Calu3 (cell line): ENCODE measurements around the gene PINK1. TPM values are rescaled to one million over a fixed set of nuclear protein-coding genes. Genes with fewer than 3 reads are reported as not detected.

Source experiments
- BruUV-seq: library from RNA; stranded (reverse); fragments of 400-500 nt; replicated peaks from 2 replicates; lab custom pipeline; 2021; lab: Mats Ljungman, UMichigan
- CTCF ChIA-PET: fragments of 300-600 bp; sonication (Branson Sonifier 250); formaldehyde crosslinking; loops from one replicate; lab custom pipeline; 2022; ENCODE audit warnings: antibody characterized with exemption; lab: Charles Lee
- DNase-seq: peaks from one replicate; pipeline ENCODE4 v3.0.0; 2022
- H3K27ac Mint-ChIP-seq: one replicate; pipeline ENCODE4 v1.8.0; 2022; ENCODE audit warnings: mixed read lengths; ENCODE audit not compliant: unreplicated experiment
- H3K27me3 Mint-ChIP-seq: one replicate; pipeline ENCODE4 v1.8.0; 2022; ENCODE audit warnings: mixed read lengths; ENCODE audit not compliant: unreplicated experiment
- H3K36me3 Mint-ChIP-seq: one replicate; pipeline ENCODE4 v1.8.0; 2022; ENCODE audit warnings: mild to moderate bottlenecking, moderate library complexity, mixed read lengths; ENCODE audit not compliant: insufficient read depth, unreplicated experiment
- H3K4me1 Mint-ChIP-seq: one replicate; pipeline ENCODE4 v1.8.0; 2022; ENCODE audit warnings: mild to moderate bottlenecking, low read depth, mixed read lengths; ENCODE audit not compliant: unreplicated experiment
- H3K4me3 Mint-ChIP-seq: one replicate; pipeline ENCODE4 v1.8.0; 2022; ENCODE audit warnings: mild to moderate bottlenecking, low read depth, moderate library complexity, mixed read lengths; ENCODE audit not compliant: unreplicated experiment
- H3K9me3 Mint-ChIP-seq: one replicate; pipeline ENCODE4 v1.8.0; 2022; ENCODE audit warnings: low read depth, mixed read lengths; ENCODE audit not compliant: unreplicated experiment
- intact Hi-C: fragments of 100-400 bp; cut with micrococcal nuclease; formaldehyde crosslinking; loops from one replicate; pipeline ENCODE4 v1.10.0; 2022; ENCODE audit not compliant: unreplicated experiment
- total RNA-seq: library from RNA; stranded (reverse); gene quantifications from 2 replicates; pipeline ENCODE4 v1.2.3, GENCODE V29; 2022
- TF ChIP-seq, protein P1 (sequence below): fragments of 200-600 bp; IDR thresholded peaks from one replicate; pipeline ENCODE4 v1.8.0; 2022; ENCODE audit warnings: antibody characterized with exemption; ENCODE audit not compliant: unreplicated experiment

The PINK1 gene
- total RNA-seq, 1 experiment from 2014 or later: 11.2 TPM

DNA sequence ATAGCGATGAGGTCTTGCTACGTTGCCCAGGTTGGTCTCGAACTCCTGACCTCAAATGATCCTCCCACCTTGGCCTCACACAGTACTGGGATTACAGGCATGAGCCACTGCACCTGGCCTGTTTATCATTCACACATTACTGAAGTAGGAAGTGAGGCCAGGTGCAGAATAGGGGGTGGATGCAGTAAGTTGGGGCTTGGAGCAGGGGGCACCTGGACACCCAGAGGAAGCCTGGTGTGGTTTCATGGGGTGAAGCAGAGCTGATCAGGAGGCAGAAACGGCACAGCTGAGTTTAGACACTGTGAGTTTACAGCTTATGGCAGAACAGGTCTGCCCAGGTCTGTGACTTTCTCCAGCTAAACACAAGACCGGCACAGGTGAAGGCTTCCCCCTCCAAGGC is 39.5 kb upstream of the PINK1 start:
- CTCF ChIA-PET: interaction anchor here (1.0 kb wide), 1 partner anchor 480 kb away, joined by 4 read pairs; no protein-coding TSS in a partner anchor
- no peak for DNase-seq
- intact Hi-C loops: no loop called here
- Mint-ChIP-seq H3K9me3 (peaks cover 2% of the 10 kb centered on the region), H3K4me1 (peaks cover 10% of the 10 kb centered on the region), H3K4me3 (no peak overlapping the region), H3K27ac (no peak overlapping the region), H3K27me3 (no peaks in the 10 kb centered on the region), H3K36me3 (peaks cover 4% of the 10 kb centered on the region)
- TF ChIP-seq, protein P1, sequence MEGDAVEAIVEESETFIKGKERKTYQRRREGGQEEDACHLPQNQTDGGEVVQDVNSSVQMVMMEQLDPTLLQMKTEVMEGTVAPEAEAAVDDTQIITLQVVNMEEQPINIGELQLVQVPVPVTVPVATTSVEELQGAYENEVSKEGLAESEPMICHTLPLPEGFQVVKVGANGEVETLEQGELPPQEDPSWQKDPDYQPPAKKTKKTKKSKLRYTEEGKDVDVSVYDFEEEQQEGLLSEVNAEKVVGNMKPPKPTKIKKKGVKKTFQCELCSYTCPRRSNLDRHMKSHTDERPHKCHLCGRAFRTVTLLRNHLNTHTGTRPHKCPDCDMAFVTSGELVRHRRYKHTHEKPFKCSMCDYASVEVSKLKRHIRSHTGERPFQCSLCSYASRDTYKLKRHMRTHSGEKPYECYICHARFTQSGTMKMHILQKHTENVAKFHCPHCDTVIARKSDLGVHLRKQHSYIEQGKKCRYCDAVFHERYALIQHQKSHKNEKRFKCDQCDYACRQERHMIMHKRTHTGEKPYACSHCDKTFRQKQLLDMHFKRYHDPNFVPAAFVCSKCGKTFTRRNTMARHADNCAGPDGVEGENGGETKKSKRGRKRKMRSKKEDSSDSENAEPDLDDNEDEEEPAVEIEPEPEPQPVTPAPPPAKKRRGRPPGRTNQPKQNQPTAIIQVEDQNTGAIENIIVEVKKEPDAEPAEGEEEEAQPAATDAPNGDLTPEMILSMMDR: no peak
- no TSS peak for BruUV-seq

DNA sequence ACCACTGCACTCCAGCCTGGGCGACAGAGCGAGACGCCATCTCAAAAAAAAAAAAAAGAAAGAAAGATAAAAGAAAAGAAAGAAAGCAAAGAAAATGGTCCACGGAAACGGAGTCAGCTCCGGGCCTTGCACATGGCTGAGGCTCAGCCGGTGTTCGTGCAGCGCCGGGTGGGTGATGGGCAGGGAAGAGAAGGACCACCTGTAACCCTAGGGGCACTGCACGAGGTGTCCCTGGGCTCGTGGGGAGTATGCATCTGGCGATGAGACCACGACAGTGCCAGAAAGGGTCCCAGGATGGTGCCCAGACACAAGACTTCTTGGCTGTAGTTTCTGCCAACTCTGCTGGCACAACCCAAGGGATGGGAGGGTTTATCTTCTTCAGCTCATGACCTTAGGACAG is 38.5 kb upstream of the PINK1 start:
- H3K4me3 Mint-ChIP-seq: no peak overlapping the region
- CTCF ChIA-PET: no interaction called here
- H3K9me3 Mint-ChIP-seq: peaks cover 4% of the 10 kb centered on the region
- intact Hi-C loops: no loop called here
- no peak overlapping the region for H3K27ac Mint-ChIP-seq
- peaks cover 10% of the 10 kb centered on the region for H3K4me1 Mint-ChIP-seq
- DNase-seq: no peak
- H3K27me3 Mint-ChIP-seq: no peaks in the 10 kb centered on the region
- TF ChIP-seq, protein P1: no peak
- no peaks in the 10 kb centered on the region for H3K36me3 Mint-ChIP-seq
- BruUV-seq: no TSS peak

DNA sequence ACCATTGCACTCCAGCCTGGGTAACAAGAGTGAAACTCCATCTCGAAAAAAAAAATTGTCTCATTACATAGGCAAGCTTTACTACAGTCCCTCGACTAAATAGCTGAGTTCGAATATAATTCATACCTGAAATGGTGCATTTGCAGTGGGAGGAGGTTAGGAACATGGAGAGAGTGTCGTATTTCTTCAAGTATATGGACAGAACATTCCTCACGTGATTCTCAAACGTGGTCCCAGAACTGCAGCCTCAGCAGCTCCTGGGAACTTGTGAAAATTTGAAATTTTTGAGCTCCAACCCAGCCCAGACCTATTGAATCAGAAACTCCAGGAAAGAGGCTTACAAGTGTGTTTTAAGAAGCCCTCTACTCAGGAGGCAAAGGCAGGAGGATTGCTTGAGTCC is 37.2 kb upstream of the PINK1 start:
- no peak overlapping the region for H3K4me3 Mint-ChIP-seq
- TF ChIP-seq, protein P1: no peak
- intact Hi-C loops: no loop called here
- no peaks in the 10 kb centered on the region for H3K36me3 Mint-ChIP-seq
- BruUV-seq: no TSS peak
- CTCF ChIA-PET: no interaction called here
- H3K27me3 Mint-ChIP-seq: no peaks in the 10 kb centered on the region
- peaks cover 4% of the 10 kb centered on the region for H3K9me3 Mint-ChIP-seq
- peaks cover 14% of the 10 kb centered on the region for H3K4me1 Mint-ChIP-seq
- no peak overlapping the region for H3K27ac Mint-ChIP-seq
- DNase-seq: no peak

DNA sequence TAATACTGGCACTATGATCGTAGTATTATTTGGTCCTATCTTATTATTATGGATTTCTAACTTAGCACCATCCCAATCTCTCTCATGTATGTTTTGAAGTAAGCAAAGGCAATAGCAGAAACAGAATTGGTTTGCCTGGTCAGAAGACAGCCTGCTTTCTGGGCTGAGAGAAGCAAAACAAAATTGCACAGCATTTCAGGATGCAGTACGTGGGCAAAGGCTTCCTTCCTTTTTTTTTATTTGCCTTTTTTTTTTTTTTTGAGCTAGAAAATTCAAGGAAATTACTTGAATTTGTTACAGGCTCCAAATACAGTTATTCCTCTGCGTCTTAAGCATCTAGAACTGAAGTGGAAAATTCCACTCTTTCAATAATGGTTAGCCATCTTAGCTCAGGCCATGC is 35.6 kb upstream of the PINK1 start:
- Mint-ChIP-seq H3K4me1 (peaks cover 23% of the 10 kb centered on the region), H3K9me3 (peaks cover 4% of the 10 kb centered on the region), H3K27me3 (no peaks in the 10 kb centered on the region), H3K4me3 (no peak overlapping the region), H3K27ac (no peak overlapping the region), H3K36me3 (no peaks in the 10 kb centered on the region)
- BruUV-seq: no TSS peak
- intact Hi-C loops: no loop called here
- TF ChIP-seq, protein P1: no peak
- no peak for DNase-seq
- CTCF ChIA-PET: no interaction called here
